Mucosa of rectum (tissue), 2 donors: ENCODE results near the gene OVCH1.
"Not testable (repeated sequence)": the region's sequence is repeated elsewhere in the genome, so short reads cannot be mapped to it uniquely, and the experiment has no call there.

Experiments used
- H3K27ac ChIP-seq, 2 donors: one replicate each; pipeline ENCODE4 v1.7.0; 2013; ENCODE audit warnings: inconsistent platforms in 2 of 2, low read depth in 2 of 2, low read length in 2 of 2
- H3K27me3 ChIP-seq, 2 donors: one replicate each; pipeline ENCODE4 v1.7.0; 2013; ENCODE audit warnings: low read length in 2 of 2; ENCODE audit not compliant: control insufficient read depth in 2 of 2, insufficient read depth in 2 of 2
- H3K36me3 ChIP-seq, 2 donors: one replicate each; pipeline ENCODE4 v1.7.0; 2013; ENCODE audit warnings: low read length in 2 of 2; ENCODE audit not compliant: control insufficient read depth in 2 of 2, insufficient read depth in 2 of 2
- H3K4me1 ChIP-seq, 2 donors: one replicate each; pipeline ENCODE4 v1.7.0; 2013; ENCODE audit warnings: low read length in 2 of 2, mild to moderate bottlenecking in 1 of 2; ENCODE audit not compliant: control insufficient read depth in 2 of 2, insufficient read depth in 2 of 2
- H3K4me3 ChIP-seq, 2 donors: one replicate each; pipeline ENCODE4 v1.7.0; 2013; ENCODE audit warnings: low read length in 2 of 2
- H3K9ac ChIP-seq, 2 donors: one replicate each; pipeline ENCODE4 v1.7.0; 2013; ENCODE audit warnings: low read length in 2 of 2, low read depth in 1 of 2, mild to moderate bottlenecking in 1 of 2
- H3K9me3 ChIP-seq, 2 donors: one replicate each; pipeline ENCODE4 v1.7.0; 2013; ENCODE audit warnings: low read length in 2 of 2; ENCODE audit not compliant: control insufficient read depth in 2 of 2
- donor health status: healthy.
- donor health status: Normal muscosa, but diverticular disease.

Gene OVCH1

DNA sequence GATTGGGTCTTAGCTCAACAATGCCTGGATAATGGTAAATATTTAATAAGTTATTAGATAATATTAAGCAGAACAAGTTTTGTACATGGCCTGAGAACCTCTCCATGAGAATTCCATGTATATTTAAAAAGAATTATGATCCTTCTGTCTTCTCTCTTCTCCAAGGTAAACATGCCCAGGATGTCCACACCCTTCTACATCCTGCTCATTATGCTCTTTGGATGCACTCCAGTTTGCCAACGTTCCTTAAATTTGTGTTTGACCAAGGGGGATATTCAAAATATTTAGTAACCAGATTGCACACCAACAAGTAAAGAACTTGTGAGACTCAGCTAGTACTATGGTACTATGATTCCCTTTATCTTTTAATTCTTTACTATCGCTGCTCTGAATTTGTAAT is 71.8 kb downstream of the OVCH1 start:
- Histone ChIP-seq H3K9me3 (no peaks in the 10 kb centered on the region), H3K4me3 (no peak overlapping the region), H3K9ac (no peak overlapping the region), H3K27me3 (no peaks in the 10 kb centered on the region), H3K27ac (no peak overlapping the region), H3K4me1 (no peaks in the 10 kb centered on the region), H3K36me3 (no peaks in the 10 kb centered on the region)

DNA sequence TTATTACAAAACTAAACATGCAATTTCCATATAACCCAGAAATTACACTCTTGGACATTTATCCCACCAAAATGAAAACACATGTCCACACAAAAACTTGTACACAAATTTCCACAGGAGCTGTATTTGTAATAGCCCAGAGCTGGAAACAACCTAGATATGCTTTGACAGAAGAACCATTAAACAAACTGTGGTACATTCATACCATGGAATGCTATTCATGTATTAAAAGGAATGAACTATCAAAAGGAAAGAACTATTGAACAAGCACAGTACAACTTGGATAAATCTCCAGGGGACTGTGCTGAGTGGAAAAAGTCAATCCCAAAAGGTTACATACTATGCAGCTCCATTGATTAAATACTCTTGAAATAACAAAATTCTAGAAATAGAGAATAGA is 80.7 kb downstream of the OVCH1 start:
- Histone ChIP-seq H3K27ac (no peak overlapping the region), H3K9ac (no peak overlapping the region), H3K36me3 (no peaks in the 10 kb centered on the region), H3K27me3 (no peaks in the 10 kb centered on the region), H3K4me1 (no peaks in the 10 kb centered on the region), H3K9me3 (no peaks in the 10 kb centered on the region), H3K4me3 (no peak overlapping the region)

DNA sequence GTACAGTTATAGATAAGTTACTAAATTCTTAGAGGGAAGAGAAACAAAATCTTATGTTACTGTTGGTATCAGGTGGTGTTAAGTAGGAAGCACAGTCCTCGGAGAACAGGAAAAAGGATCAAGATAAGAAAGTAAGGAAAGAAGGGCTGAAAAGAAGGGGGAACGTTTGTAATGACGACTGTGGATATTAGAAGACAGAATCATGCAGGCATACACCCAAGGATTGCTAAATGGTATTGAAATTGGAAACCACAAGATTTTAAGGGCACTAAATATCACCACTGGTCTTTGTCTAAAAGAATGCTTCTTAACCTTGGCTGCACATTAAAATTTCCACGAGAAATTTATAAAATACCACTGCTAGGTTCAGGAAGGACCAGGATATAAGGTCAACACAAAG is 82.4 kb downstream of the OVCH1 start:
- H3K9me3 ChIP-seq: no peaks in the 10 kb centered on the region
- no peak overlapping the region for H3K9ac ChIP-seq
- no peaks in the 10 kb centered on the region for H3K4me1 ChIP-seq
- H3K27me3 ChIP-seq: no peaks in the 10 kb centered on the region
- no peak overlapping the region for H3K4me3 ChIP-seq
- H3K36me3 ChIP-seq: no peaks in the 10 kb centered on the region
- no peak overlapping the region for H3K27ac ChIP-seq

DNA sequence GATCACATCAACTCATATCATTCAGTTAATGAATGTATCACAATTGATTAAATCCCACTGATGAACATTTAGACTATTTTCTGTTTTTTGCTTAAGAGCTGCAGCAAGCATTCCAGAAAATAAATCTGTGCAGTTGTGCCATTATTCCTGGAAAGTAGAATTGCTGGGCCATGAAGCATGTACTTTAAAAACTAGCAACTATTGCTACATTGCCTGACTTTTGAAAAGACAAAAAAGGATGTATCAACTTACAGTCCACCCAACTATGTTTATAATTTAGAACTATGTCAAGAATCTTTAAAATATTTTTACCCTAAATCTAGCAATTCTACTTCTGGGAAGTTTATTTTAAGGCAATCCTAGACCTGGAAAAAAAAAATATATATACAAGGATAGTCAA is 83.1 kb downstream of the OVCH1 start:
- Histone ChIP-seq H3K9me3 (no peaks in the 10 kb centered on the region), H3K27ac (no peak overlapping the region), H3K27me3 (no peaks in the 10 kb centered on the region), H3K4me3 (no peak overlapping the region), H3K36me3 (no peaks in the 10 kb centered on the region), H3K4me1 (no peaks in the 10 kb centered on the region), H3K9ac (no peak overlapping the region)

DNA sequence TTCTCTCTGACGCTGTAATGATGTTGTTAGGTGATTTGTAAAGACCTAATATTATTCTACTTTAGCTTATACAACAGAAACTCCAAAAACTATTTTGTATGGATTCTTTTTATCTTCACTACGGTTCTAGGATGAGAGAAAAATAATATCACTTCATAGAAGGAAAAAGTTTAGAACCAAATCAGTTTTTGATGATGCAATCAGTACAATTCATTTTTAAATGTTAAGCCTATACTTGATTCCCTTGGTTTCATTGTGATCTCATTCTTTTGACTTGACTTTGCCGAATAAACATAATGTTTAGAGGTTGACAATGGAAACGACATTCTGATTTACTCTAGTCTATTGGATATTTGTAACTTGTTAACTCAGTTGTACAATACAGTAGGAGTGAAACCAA is 91.9 kb downstream of the OVCH1 start:
- no peaks in the 10 kb centered on the region for H3K27me3 ChIP-seq
- H3K27ac ChIP-seq: no peak overlapping the region
- no peak overlapping the region for H3K9ac ChIP-seq
- no peaks in the 10 kb centered on the region for H3K4me1 ChIP-seq
- H3K36me3 ChIP-seq: no peaks in the 10 kb centered on the region
- H3K4me3 ChIP-seq: no peak overlapping the region
- H3K9me3 ChIP-seq: no peaks in the 10 kb centered on the region

DNA sequence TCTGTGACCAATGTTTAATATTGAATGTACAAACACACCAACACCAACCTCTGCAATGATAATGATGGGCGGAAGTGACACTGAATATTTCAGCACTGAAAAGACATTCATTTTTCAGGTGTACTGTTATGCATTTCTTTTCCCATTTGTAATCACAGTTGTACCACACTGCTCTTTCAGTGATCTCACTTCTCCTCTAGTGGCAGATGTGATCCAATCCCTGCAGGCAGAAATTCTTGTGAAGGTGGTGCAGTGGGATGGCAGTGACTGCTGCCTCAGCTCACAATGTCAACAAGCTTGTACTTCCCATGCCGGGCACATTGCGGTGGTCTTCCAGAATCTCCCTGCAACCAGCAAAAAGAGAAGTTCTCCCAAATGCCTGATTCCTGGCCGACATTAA is 93.5 kb downstream of the OVCH1 start:
- H3K27ac ChIP-seq: no peak overlapping the region
- no peaks in the 10 kb centered on the region for H3K9me3 ChIP-seq
- H3K27me3 ChIP-seq: no peaks in the 10 kb centered on the region
- H3K36me3 ChIP-seq: no peaks in the 10 kb centered on the region
- H3K9ac ChIP-seq: no peak overlapping the region
- H3K4me1 ChIP-seq: no peaks in the 10 kb centered on the region
- no peak overlapping the region for H3K4me3 ChIP-seq

DNA sequence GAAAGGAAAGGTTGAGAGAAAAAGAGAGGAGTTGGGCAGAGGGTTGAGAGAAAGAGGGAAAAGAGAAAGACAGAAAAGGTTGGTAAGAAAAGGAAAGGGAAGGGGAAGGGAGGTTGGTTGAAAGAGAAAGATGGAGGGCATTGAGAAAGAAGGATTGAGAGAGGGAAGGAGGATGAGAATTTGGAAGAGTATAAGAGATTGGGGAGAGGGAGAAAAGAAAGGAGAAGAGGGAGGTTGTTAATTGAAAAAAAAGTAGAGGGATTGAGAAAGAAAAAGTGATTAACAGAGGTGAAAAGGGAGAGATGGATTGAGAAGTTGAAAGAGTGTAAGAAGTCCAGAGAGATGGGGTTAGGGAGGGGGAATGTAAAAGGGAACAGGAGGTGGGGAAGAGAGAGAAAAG is 95.0 kb downstream of the OVCH1 start:
- Histone ChIP-seq H3K4me1 (no peaks in the 10 kb centered on the region), H3K27ac (no peak overlapping the region), H3K9me3 (no peaks in the 10 kb centered on the region), H3K9ac (no peak overlapping the region), H3K4me3 (no peak overlapping the region), H3K27me3 (no peaks in the 10 kb centered on the region), H3K36me3 (no peaks in the 10 kb centered on the region)

DNA sequence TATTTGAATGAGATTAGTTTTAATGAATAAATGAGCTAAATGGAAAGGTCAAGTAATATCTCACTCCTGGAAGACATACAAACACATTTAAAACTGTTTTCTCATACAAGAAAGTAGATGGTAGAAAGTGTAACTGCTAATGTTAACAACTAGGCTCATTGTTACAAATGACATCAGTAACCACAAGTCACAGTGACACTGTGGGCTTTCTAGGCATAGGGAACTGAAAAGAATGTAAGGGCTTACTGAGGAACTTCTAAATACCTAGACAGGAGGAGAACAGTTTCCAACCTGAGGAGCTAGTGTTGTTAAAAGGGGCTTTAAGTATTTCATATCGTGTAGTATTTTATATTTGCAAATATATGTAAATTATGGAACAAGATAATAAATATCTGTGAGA is 99.0 kb downstream of the OVCH1 start:
- Histone ChIP-seq H3K36me3 (no peaks in the 10 kb centered on the region), H3K9me3 (no peaks in the 10 kb centered on the region), H3K4me3 (no peak overlapping the region), H3K27ac (no peak overlapping the region), H3K4me1 (no peaks in the 10 kb centered on the region), H3K27me3 (no peaks in the 10 kb centered on the region), H3K9ac (no peak overlapping the region)

DNA sequence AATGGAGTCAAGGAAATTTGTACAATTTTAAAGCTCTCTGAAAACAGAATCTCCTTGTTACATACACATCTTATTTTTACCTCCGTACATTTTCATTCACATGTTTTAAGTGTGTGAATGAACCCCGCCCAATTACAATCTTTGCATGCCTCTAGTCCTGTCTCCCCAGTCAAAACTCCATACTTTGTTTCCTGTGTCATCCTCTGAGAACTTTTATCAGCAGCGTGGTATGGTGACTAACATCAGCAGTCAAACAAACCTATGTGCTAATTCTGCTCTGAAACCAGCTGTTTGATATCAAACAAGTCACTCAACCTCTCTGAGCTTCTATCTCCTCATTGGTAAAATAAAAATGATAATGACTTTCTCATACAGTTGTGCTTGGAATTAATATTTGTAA is 100.7 kb downstream of the OVCH1 start:
- H3K27me3 ChIP-seq: no peaks in the 10 kb centered on the region
- no peak overlapping the region for H3K4me3 ChIP-seq
- H3K36me3 ChIP-seq: no peaks in the 10 kb centered on the region
- H3K4me1 ChIP-seq: no peaks in the 10 kb centered on the region
- no peak overlapping the region for H3K9ac ChIP-seq
- no peaks in the 10 kb centered on the region for H3K9me3 ChIP-seq
- H3K27ac ChIP-seq: no peak overlapping the region

DNA sequence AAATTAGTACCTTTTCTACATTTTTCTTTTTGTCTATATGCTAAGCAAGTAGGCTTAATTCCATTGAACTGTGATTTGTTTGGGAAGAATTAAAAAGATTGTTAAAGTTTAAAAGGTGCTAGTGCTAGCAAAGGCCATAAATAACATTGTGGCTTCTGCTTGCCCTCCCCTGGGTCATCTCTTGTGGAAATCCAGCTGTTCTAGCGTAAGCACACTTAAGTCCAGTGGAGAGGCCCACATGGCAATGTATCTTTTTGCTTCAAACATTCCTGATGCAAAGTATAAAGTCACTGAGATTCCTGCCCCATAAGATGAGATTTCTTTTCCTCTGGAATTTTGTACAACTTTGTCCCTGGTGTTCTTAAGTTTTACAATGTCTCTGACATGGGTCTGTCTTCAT is 102.1 kb downstream of the OVCH1 start:
- no peak overlapping the region for H3K4me3 ChIP-seq
- no peak overlapping the region for H3K9ac ChIP-seq
- no peaks in the 10 kb centered on the region for H3K36me3 ChIP-seq
- H3K4me1 ChIP-seq: no peaks in the 10 kb centered on the region
- H3K9me3 ChIP-seq: no peaks in the 10 kb centered on the region
- no peak overlapping the region for H3K27ac ChIP-seq
- no peaks in the 10 kb centered on the region for H3K27me3 ChIP-seq

DNA sequence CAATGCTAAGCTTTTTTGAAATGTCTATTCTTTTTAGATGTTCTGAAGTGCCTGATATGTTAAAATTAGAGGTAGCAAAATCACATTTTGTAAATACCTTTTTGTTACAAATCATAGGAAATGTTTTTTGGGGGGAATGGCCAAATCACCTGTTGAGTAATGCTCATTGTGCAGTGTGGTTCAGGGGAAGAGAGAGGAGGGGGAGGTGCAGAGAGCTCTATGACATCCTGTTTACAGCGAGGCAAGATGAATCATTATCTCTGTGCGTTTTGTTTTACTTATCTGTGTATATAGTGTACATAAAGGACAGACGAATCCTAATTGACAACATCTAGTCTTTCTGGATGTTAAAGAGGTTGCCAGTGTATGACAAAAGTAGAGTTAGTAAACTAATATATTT is 107.1 kb downstream of the OVCH1 start:
- not testable (repeated sequence) for H3K9ac ChIP-seq, H3K27ac ChIP-seq, H3K4me3 ChIP-seq

More for the DNA sequence above, 107.1 kb downstream of the OVCH1 start:
- not testable (repeated sequence) for H3K9me3 ChIP-seq, H3K27me3 ChIP-seq, H3K4me1 ChIP-seq, H3K36me3 ChIP-seq
